ENCODE data around the gene AKT1S1.

AKT1S1 gene

DNA sequence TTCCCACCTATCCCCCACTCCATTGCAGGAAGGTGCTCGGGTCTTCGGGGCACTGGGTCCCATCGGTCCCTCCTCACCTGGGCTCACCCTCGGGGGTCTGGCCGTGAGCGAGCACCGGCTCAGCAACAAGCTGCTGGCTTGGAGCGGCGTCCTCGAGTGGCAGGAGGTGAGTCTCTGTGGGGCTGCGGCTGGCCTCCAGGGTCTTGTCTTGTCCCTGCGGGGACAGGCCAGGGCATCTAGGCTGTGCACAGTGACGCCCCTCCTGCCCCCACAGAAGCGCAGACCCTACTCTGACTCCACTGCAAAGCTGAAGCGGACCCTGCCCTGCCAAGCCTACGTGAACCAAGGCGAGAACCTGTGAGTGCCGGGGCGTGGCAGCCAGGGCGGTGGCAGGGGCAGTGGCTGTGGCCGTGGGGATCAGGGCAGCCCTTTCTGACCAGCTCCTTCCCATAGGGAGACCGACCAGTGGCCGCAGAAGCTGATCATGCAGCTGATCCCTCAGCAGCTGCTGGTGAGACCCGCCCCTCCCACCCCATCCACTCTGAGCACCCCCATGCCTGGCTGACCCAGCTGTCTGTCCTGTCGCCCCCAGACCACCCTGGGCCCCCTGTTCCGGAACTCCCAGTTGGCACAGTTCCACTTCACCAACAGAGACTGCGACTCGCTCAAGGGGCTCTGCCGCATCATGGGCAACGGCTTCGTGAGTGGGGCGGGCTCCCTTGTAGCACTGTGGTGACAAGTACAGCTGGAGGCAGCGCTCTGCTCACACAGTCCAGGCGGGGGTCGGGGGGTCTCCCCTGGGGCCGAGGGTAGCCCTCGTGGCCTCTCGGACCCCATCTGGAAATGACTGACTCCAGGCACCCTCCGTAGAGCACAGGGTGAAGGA, 22.5 kb downstream of the AKT1S1 start:
- CTCF ChIA-PET: no interaction called here
- TF ChIP-seq ARNT (IDR thresholded peaks at IDR 0.05) (no peak), SP1 (IDR thresholded peaks at IDR 0.05) (no peak)
- no peak for DNase-seq (ENCODE audit: extremely low spot score)
- POLR2A ChIA-PET: interaction anchor here (5.2 kb wide), 1 partner anchor 12 kb away, joined by 69 read pairs; the partner anchor contains the start of gene PNKP

- TF ChIP-seq TARDBP (IDR thresholded peaks at IDR 0.05) (no peak), ARNT (IDR thresholded peaks at IDR 0.05) (no peak), FOXK2 (IDR thresholded peaks at IDR 0.05) (no peak), LEF1 (IDR thresholded peaks at IDR 0.05; ENCODE audit: borderline replicate concordance) (no peak), ELF4 (IDR thresholded peaks at IDR 0.05) (no peak), FOXM1 (IDR thresholded peaks at IDR 0.05; ENCODE audit: borderline replicate concordance) (no peak), SUZ12 (IDR thresholded peaks at IDR 0.05) (no peak), PKNOX1 (IDR thresholded peaks at IDR 0.05) (no peak), L3MBTL2 (conservative IDR thresholded peaks at IDR 0.05) (no peak), SP1 (IDR thresholded peaks at IDR 0.05) (no peak), HDGF (IDR thresholded peaks at IDR 0.05; ENCODE audit: borderline replicate concordance) (no peak), NFRKB (IDR thresholded peaks at IDR 0.05) (no peak), BHLHE40 (IDR thresholded peaks at IDR 0.05; ENCODE audit: borderline replicate concordance) (no peak), FOXA1 (IDR thresholded peaks at IDR 0.05) (no peak), ZNF384 (IDR thresholded peaks at IDR 0.05) (no peak), CTBP1 (IDR thresholded peaks at IDR 0.05; ENCODE audit: borderline replicate concordance) (no peak)
- no peak for DNase-seq (ENCODE audit: extremely low spot score)
- POLR2A ChIA-PET: interaction anchor here (5.2 kb wide), 1 partner anchor 13 kb away, joined by 69 read pairs; the partner anchor contains the start of gene PNKP
- CTCF ChIA-PET: no interaction called here
Observed at GRCh38 chr19:49853852-49854377, 23.2 kb downstream of the AKT1S1 start.

- ChIA-PET CTCF (no interaction called here), POLR2A (interaction anchor here (0.8 to 5.2 kb wide), 3 partner anchors 10 to 41 kb away, joined by 4 to 69 read pairs (median 41); partner anchors contain the start of genes FUZ and PNKP)
Observed at GRCh38 chr19:49852631-49853126, 24.5 kb downstream of the AKT1S1 start.

DNA sequence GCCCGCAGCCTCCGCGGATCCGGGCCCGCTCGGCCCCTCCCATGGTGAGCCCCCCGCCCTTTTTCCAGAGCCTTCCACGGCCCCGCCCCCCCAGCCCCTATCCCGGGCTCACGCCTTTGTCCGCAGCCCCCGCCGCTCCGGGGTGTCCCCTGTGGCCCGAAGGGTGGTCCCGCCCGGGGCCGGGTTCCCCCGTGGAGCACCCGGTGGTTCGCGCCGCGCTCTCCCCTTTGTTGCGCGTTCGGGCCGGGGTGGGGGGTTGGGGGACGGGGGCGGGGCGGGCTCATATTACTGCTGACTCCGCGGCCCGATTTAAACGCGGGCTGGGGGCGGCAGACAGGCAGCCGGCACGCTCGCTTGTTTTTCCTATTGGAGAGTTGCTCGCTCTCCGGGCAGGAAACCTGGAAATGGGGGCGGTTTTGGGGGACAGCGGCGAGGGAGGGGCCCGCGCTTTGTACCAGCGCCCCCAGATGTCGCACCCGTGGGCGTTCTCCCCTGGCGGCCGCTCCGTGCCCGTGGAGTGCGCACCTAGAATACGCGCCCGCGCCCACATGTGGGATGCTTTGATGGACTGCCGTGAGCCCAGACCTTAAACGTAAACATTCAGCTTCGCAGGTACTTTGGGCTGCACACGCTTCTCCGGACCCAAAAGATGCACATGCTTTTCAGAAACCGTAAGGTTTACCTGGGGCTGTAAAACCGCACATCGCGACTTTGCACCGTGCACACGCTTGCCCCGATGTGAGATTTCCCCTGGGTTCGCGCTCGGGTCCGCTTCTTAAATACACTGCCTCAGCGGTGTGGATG, 25.5 kb downstream of the AKT1S1 start:
- ChIA-PET POLR2A (interaction anchor here (0.8 to 5.2 kb wide), 6 partner anchors 11 to 134 kb away, joined by 3 to 69 read pairs (median 8); partner anchors contain the start of genes AKT1S1, FUZ, PNKP and TBC1D17), CTCF (no interaction called here)
- peak; percentile 41 for DNase-seq (ENCODE audit: extremely low spot score)
- TF ChIP-seq FOXM1 (IDR thresholded peaks at IDR 0.05; ENCODE audit: borderline replicate concordance): 0 out of 2 replicates have a peak, but pooled peaks have one; percentile 0
- TF ChIP-seq ELF4 (IDR thresholded peaks at IDR 0.05): no peak

More at GRCh38 chr19:49852631-49853126, 24.5 kb downstream of the AKT1S1 start:
- no peak for DNase-seq (ENCODE audit: extremely low spot score)
- TF ChIP-seq LEF1 (IDR thresholded peaks at IDR 0.05; ENCODE audit: borderline replicate concordance): no peak
- TF ChIP-seq ARNT (IDR thresholded peaks at IDR 0.05): no peak
- no peak for TF ChIP-seq L3MBTL2 (conservative IDR thresholded peaks at IDR 0.05)
- TF ChIP-seq ZNF384 (IDR thresholded peaks at IDR 0.05): no peak

DNA sequence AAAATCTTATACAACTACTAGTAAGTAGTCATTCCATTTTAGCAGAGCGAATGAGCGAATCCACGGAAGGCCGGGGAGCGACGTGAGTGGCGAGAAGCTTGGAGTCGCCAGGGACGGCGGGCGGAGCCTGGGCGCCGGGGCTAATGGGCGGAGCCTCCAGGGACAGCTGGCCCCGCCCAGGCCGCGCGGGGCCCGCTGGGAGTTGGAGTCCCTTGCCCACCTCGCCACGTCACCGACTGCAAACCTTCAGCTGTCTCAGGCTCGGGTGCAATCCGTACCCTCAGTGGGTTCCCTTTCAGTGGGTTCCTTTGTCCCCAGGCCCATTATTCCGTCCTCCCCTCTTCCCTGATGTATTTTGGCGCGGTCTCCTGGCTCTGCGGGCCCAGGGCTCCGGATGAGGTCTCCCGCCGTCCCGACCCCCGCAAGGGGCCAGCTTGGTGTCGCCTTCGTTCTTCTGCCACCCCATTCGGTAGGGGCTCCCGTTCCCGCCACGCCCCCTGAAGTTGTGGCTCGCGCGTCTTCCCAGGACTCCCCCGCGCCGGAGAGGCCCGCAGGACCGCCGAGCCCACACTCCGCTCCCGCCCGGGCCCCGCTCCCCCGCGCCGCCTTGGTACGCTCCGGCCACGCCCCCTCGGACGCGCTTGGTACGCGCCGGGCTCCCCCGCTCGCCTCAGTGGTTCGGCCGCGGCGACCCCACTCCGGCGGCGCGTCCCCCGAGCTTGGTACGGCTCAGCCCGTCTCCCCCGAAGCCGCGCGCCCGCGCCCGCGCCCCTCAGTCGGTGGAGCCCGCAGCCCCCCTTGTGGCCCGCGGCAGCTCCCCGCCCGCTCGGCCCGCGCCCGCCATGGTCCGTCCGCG, 26.4 kb downstream of the AKT1S1 start, which contains the start of gene PTOV1:
TSS of gene PTOV1 (plus strand) at position 673 of the 856 bp plus-strand sequence.
- POLR2A ChIA-PET: interaction anchor here (0.7 to 5.2 kb wide), 23 partner anchors 9 to 397 kb away, joined by 3 to 69 read pairs (median 4); partner anchors contain the start of genes AKT1S1, ALDH16A1, AP2A1 and ATF5
- CTCF ChIA-PET: interaction anchor here (0.6 to 0.8 kb wide), 2 partner anchors 46 to 158 kb away, joined by 3 read pairs; no protein-coding TSS in a partner anchor
- no peak for TF ChIP-seq FOXK2 (IDR thresholded peaks at IDR 0.05)
- no peak for TF ChIP-seq SP1 (IDR thresholded peaks at IDR 0.05)
- TF ChIP-seq ARNT (IDR thresholded peaks at IDR 0.05): peak; percentile 48; the same call in 1 of the 2 replicates
- TF ChIP-seq HDGF (IDR thresholded peaks at IDR 0.05; ENCODE audit: borderline replicate concordance): peak; percentile 47; the same call in 1 of the 2 replicates
- no peak for TF ChIP-seq CTBP1 (IDR thresholded peaks at IDR 0.05; ENCODE audit: borderline replicate concordance)
- TF ChIP-seq NFRKB (IDR thresholded peaks at IDR 0.05): no peak
- no peak for TF ChIP-seq ZNF384 (IDR thresholded peaks at IDR 0.05)
- no peak for TF ChIP-seq PKNOX1 (IDR thresholded peaks at IDR 0.05)
- peak; percentile 61; the same call in 1 of the 2 replicates for TF ChIP-seq FOXM1 (IDR thresholded peaks at IDR 0.05; ENCODE audit: borderline replicate concordance)
- peak; percentile 99 for DNase-seq (ENCODE audit: extremely low spot score)

Data from HEK293T (cell line).